H1 (cell line): ENCODE measurements around the gene HMG20A. TPM values are rescaled to one million over a fixed set of nuclear protein-coding genes. Genes with fewer than 3 reads are reported as not detected.

Source experiments
- CTCF ChIA-PET: fragments of 300-600 bp; sonication (Branson Sonifier 250); formaldehyde crosslinking; loops from one replicate; lab custom pipeline; 2021; ENCODE audit not compliant: partially characterized antibody; lab: Charles Lee
- POLR2A ChIA-PET: fragments of 300-600 bp; sonication (Branson Sonifier 250); formaldehyde crosslinking; loops from one replicate; lab custom pipeline; 2021; ENCODE audit warnings: inconsistent platforms; ENCODE audit not compliant: partially characterized antibody; lab: Charles Lee
- DNase-seq, 2 experiments: peaks; one replicate each; pipeline versions ENCODE4 v3.0.0 to v3.0.0-alpha.2; 2010 to 2022; ENCODE audit warnings: low spot score in 2 of 2, low read depth in 1 of 2, mixed read lengths in 1 of 2
- FAIRE-seq: peaks from 2 replicates; lab custom pipeline; 2011; peaks lifted over from hg19 to GRCh38; lab: Jason Lieb, UNC
- H2AFZ ChIP-seq: 2 replicates; pipeline ENCODE4 v1.8.1; 2012; ENCODE audit warnings: low read length, inconsistent platforms
- H2AK5ac ChIP-seq: 2 replicates; pipeline ENCODE4 v1.6.1; 2013; ENCODE audit warnings: low read depth, low read length
- H2BK120ac ChIP-seq: replicated peaks from 2 replicates; pipeline ENCODE3; 2013; ENCODE audit warnings: low read depth, low read length, inconsistent platforms
- H2BK12ac ChIP-seq: 2 replicates; pipeline ENCODE4 v1.6.1; 2013; ENCODE audit warnings: low read depth, low read length
- H2BK15ac ChIP-seq: 2 replicates; pipeline ENCODE4 v1.6.1; 2013; ENCODE audit warnings: low read length
- H2BK20ac ChIP-seq: 2 replicates; pipeline ENCODE4 v1.6.1; 2013; ENCODE audit warnings: low read length
- H2BK5ac ChIP-seq: 2 replicates; pipeline ENCODE4 v1.6.1; 2013; ENCODE audit warnings: low read depth, low read length
- H3K14ac ChIP-seq: 2 replicates; pipeline ENCODE4 v1.6.1; 2013; ENCODE audit warnings: inconsistent platforms; ENCODE audit not compliant: insufficient read length
- H3K18ac ChIP-seq: 2 replicates; pipeline ENCODE4 v1.6.1; 2013; ENCODE audit warnings: low read length; ENCODE audit errors: extremely low read depth
- H3K23ac ChIP-seq: 2 replicates; pipeline ENCODE4 v1.6.1; 2013; ENCODE audit warnings: inconsistent platforms; ENCODE audit not compliant: insufficient read length
- H3K23me2 ChIP-seq: 2 replicates; pipeline ENCODE4 v1.6.1; 2013; ENCODE audit warnings: low read depth, low read length
- H3K27ac ChIP-seq: 2 replicates; pipeline ENCODE4 v1.6.1; 2011; ENCODE audit warnings: low read depth, low read length, inconsistent platforms
- H3K27me3 ChIP-seq, 4 experiments: replicated peaks in 1 of 4; 1 replicate in 1 of 4; 2 replicates in 3 of 4; pipeline versions ENCODE4 v1.6.1 to v1.8.1; 2011 to 2013; ENCODE audit warnings: low read length in 3 of 4, mild to moderate bottlenecking in 3 of 4, inconsistent platforms in 2 of 4, mixed read lengths in 2 of 4, moderate library complexity in 1 of 4; ENCODE audit not compliant: control insufficient read depth in 3 of 4, insufficient read depth in 3 of 4; ENCODE audit errors: extremely low read depth in 1 of 4
- H3K36me3 ChIP-seq, 4 experiments: 2 replicates each; pipeline versions ENCODE4 v1.6.1 to v1.8.1; 2011 to 2013; ENCODE audit warnings: mild to moderate bottlenecking in 4 of 4, low read length in 3 of 4, moderate library complexity in 2 of 4, control low read depth in 1 of 4, inconsistent platforms in 1 of 4; ENCODE audit not compliant: insufficient read depth in 4 of 4, control insufficient read depth in 2 of 4
- H3K4ac ChIP-seq: replicated peaks from 2 replicates; pipeline ENCODE3; 2013; ENCODE audit warnings: low read length, low read depth, mixed read lengths, inconsistent platforms; ENCODE audit not compliant: insufficient read length
- H3K4me1 ChIP-seq, 4 experiments: replicated peaks in 1 of 4; 1 replicate in 1 of 4; 2 replicates in 3 of 4; pipeline versions ENCODE4 v1.6.1 to v1.8.1; 2011 to 2013; ENCODE audit warnings: low read length in 3 of 4, inconsistent platforms in 2 of 4, mixed read lengths in 1 of 4; ENCODE audit not compliant: insufficient read depth in 4 of 4, control insufficient read depth in 3 of 4
- H3K4me2 ChIP-seq, 2 experiments: 2 replicates each; pipeline versions ENCODE4 v1.6.1 to v1.8.1; 2011 to 2013; ENCODE audit warnings: low read depth in 2 of 2, low read length in 2 of 2, control low read depth in 1 of 2, inconsistent platforms in 1 of 2, mild to moderate bottlenecking in 1 of 2; ENCODE audit not compliant: insufficient read depth in 1 of 2
- H3K4me3 ChIP-seq, 4 experiments: fragments of 200-600, 300-600 bp in 1 of 4; sonication (generic), shearing (Covaris generic), sonication (Bioruptor Twin) in 1 of 4; 2 replicates each; pipeline versions ENCODE4 v1.5.1 to v1.8.1; 2011 to 2016; ENCODE audit warnings: low read length in 4 of 4, low read depth in 3 of 4, control low read depth in 2 of 4, inconsistent platforms in 2 of 4, mild to moderate bottlenecking in 2 of 4, mixed read lengths in 1 of 4, moderate library complexity in 1 of 4; ENCODE audit not compliant: insufficient read depth in 2 of 4; ENCODE audit errors: extremely low read depth in 1 of 4
- H3K56ac ChIP-seq: replicated peaks from 2 replicates; pipeline ENCODE3; 2013; ENCODE audit warnings: low read depth, mild to moderate bottlenecking, mixed read lengths, low read length, inconsistent platforms; ENCODE audit not compliant: insufficient read length
- H3K79me1 ChIP-seq: 2 replicates; pipeline ENCODE4 v1.6.1; 2013; ENCODE audit warnings: low read depth, low read length, control low read depth
- H3K79me2 ChIP-seq, 2 experiments: 2 replicates each; pipeline versions ENCODE4 v1.6.1 to v1.8.1; 2012 to 2013; ENCODE audit warnings: low read length in 2 of 2, mild to moderate bottlenecking in 2 of 2, inconsistent platforms in 1 of 2; ENCODE audit not compliant: insufficient read depth in 2 of 2, control insufficient read depth in 1 of 2
- H3K9ac ChIP-seq, 4 experiments: replicated peaks in 1 of 4; 1 replicate in 1 of 4; 2 replicates in 3 of 4; pipeline versions ENCODE4 v1.6.1 to v1.8.1; 2011 to 2013; ENCODE audit warnings: low read depth in 3 of 4, low read length in 3 of 4, control low read depth in 2 of 4, mild to moderate bottlenecking in 2 of 4, moderate library complexity in 2 of 4, inconsistent platforms in 1 of 4; ENCODE audit errors: extremely low read depth in 1 of 4
- H3K9me3 ChIP-seq, 2 experiments: 2 replicates each; pipeline versions ENCODE4 v1.6.1 to v1.8.1; 2012 to 2013; ENCODE audit warnings: mild to moderate bottlenecking in 2 of 2, moderate library complexity in 2 of 2, control low read depth in 1 of 2, inconsistent platforms in 1 of 2, low read depth in 1 of 2, low read length in 1 of 2, mixed read lengths in 1 of 2; ENCODE audit not compliant: insufficient read depth in 2 of 2
- H4K20me1 ChIP-seq, 2 experiments: replicated peaks in 1 of 2; 2 replicates each; pipeline versions ENCODE3 to v1.8.1; 2011 to 2013; ENCODE audit warnings: inconsistent platforms in 2 of 2, low read length in 2 of 2, mild to moderate bottlenecking in 1 of 2; ENCODE audit not compliant: insufficient read depth in 2 of 2, control insufficient read depth in 1 of 2
- H4K5ac ChIP-seq: 2 replicates; pipeline ENCODE4 v1.6.1; 2013; ENCODE audit warnings: low read length, low read depth, mixed read lengths, inconsistent platforms; ENCODE audit not compliant: insufficient read length
- H4K8ac ChIP-seq: 2 replicates; pipeline ENCODE4 v1.8.0; 2013; ENCODE audit warnings: mild to moderate bottlenecking, moderate library complexity, low read length, inconsistent platforms; ENCODE audit not compliant: insufficient read depth; ENCODE audit errors: extremely low read depth
- H4K91ac ChIP-seq: replicated peaks from 2 replicates; pipeline ENCODE3; 2013; ENCODE audit warnings: low read length, mixed read lengths, inconsistent platforms; ENCODE audit not compliant: insufficient read length
- BRCA1 ChIP-seq: IDR thresholded peaks from 2 replicates; pipeline ENCODE4 v1.6.1; 2012; ENCODE audit warnings: low read depth, low read length, improper control_type of control experiment
- EZH2 ChIP-seq: fragments of 200-600 bp; sonication (generic); IDR thresholded peaks from 2 replicates; pipeline ENCODE4 v1.7.1; 2012; ENCODE audit warnings: low read depth, mild to moderate bottlenecking, moderate library complexity, low read length, inconsistent platforms; ENCODE audit not compliant: severe bottlenecking
- JUND ChIP-seq: IDR thresholded peaks from 2 replicates; pipeline ENCODE4 v1.6.1; 2011; ENCODE audit warnings: mild to moderate bottlenecking, improper control_type of control experiment, low read length
- MAX ChIP-seq: IDR thresholded peaks from 2 replicates; pipeline ENCODE4 v1.6.1; 2012; ENCODE audit warnings: inconsistent platforms
- NRF1 ChIP-seq: IDR thresholded peaks from 2 replicates; pipeline ENCODE4 v1.6.1; 2011; ENCODE audit warnings: mild to moderate bottlenecking, low read depth, low read length, improper control_type of control experiment
- RNF2 ChIP-seq: fragments of 200-900, 300-1000 bp; sonication (generic); IDR thresholded peaks from 2 replicates; pipeline ENCODE4 v1.7.1; 2016; ENCODE audit warnings: borderline replicate concordance, low read depth, mild to moderate bottlenecking, antibody characterized with exemption, low read length; ENCODE audit not compliant: poor library complexity, severe bottlenecking; ENCODE audit errors: missing control alignments
- SAP30 ChIP-seq: fragments of 300-600 bp; sonication (generic); IDR thresholded peaks from 2 replicates; pipeline ENCODE4 v1.7.1; 2012; ENCODE audit warnings: low read length, moderate library complexity, mild to moderate bottlenecking, inconsistent platforms; ENCODE audit not compliant: insufficient read depth, insufficient replicate concordance
- SP4 ChIP-seq: IDR thresholded peaks from 2 replicates; pipeline ENCODE4 v1.6.1; 2012; ENCODE audit warnings: low read length, inconsistent platforms
- USF2 ChIP-seq: IDR thresholded peaks from 2 replicates; pipeline ENCODE4 v1.6.1; 2011; ENCODE audit warnings: low read length, improper control_type of control experiment
- WGBS, 2 experiments: shearing (Covaris generic) in 1 of 2; methylation state at CpG; one replicate each; pipeline versions ENCODE4 v1.1.6 to v1.1.7; 2013 to 2015; ENCODE audit warnings: low lambda C conversion rate in 2 of 2, mixed read lengths in 2 of 2, inconsistent platforms in 1 of 2, low coverage in 1 of 2, missing lambda C conversion rate in 1 of 2; ENCODE audit not compliant: insufficient replicate concordance in 2 of 2, insufficient coverage in 1 of 2, insufficient read length in 1 of 2; ENCODE audit errors: extremely low coverage in 1 of 2, missing lambda C conversion rate in 1 of 2; 5-methylcytosine and 5-hydroxymethylcytosine counted together
- polyA plus RNA-seq, 7 experiments: library from polyadenylated mRNA; depleted of rRNA in 3 of 7; stranded (reverse) in 5 of 7; unstranded in 2 of 7; fragments of >200 nt in 5 of 7; fragments of 200-250 nt in 2 of 7; gene quantifications; 1 replicate in 5 of 7; 2 replicates in 1 of 7; 4 replicates in 1 of 7; pipeline versions ENCODE4 v1.2.1 to v1.2.3, GENCODE V29; 2011 to 2013; ENCODE audit warnings: missing spikeins in 2 of 7, mixed read lengths in 2 of 7
- total RNA-seq: library from RNA; stranded (reverse); fragmentation: NEBNext Ultra II Directional; extraction: Animal tissue kit (Norgen Biotek cat#: 25700); gene quantifications from 2 replicates; pipeline ENCODE4 v1.2.1, GENCODE V29; 2021

Gene HMG20A
- total and polyA plus RNA-seq, 2 of the 8 experiments (the other 6 are each of a cell fraction or from before 2014, with no cell fraction given), result 52.1 to 59.7 TPM

DNA sequence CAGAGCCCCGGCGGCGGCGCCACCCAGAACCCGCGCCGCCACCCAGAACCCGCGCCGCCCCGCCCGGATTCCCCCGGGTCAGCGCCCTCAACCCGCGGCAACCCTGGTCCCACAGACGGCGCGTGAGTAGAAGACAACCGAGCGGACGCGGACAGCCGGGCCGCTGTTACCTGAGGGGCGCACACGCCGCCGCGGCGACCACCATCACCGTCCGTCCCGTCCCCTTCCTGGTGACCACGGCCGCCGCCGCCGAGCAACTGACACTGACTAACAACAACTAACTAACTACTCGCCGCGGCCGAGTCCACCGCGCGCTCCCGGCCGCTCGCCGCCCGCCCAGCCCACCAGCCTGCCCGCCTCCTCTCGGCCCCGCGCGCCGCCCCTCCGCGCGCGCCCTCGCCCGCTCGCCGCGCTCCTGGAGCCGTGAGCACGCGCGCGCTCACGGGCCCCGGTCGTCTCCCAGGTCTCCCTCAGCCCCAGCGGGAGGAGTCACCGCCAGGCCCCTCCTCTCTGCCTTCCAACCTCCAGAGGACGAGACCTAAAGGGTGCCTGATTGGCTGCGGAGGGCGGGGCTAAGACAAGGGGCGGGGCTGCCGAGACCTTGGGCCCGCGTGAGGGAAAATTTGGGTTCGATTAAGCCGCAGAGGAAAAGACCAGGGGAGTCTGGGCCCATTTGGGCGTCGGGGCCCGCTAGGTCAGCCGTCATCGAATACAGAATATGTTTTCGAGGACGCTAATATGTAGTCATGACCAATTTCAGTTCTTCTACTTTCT is 665 bp upstream of the HMG20A start, which contains the start of gene PEAK1:
Gene PEAK1 (minus strand): TSS at position 269 of the 774 bp plus-strand sequence. CDS start 238,178 bp downstream, outside the sequence.
- H2BK12ac ChIP-seq, result no peak within 1 kb of the TSS
- H3K79me1 ChIP-seq, result peaks cover 3% of the 10 kb centered on the region; the same call in 1 of the 2 replicates
- no peak within 1 kb of the TSS for H2AK5ac ChIP-seq
- H2BK5ac ChIP-seq, result peak within 1 kb of the TSS; percentile 89
- no peak within 1 kb of the TSS for H3K14ac ChIP-seq
- H3K27ac ChIP-seq, result peak within 1 kb of the TSS; percentile 90
- peaks cover 0 to 19% (median 9%) of the 10 kb centered on the region in 4 experiments; a peak in 4 of 7 replicates for H3K4me1 ChIP-seq
- no peaks in the 10 kb centered on the region for H3K27me3 ChIP-seq
- H3K18ac ChIP-seq, result peak within 1 kb of the TSS; percentile 89; the same call in 1 of the 2 replicates
- H4K20me1 ChIP-seq, result peaks cover 13 to 15% of the 10 kb centered on the region in 2 experiments
- ChIA-PET CTCF (interaction anchor here (1.3 to 2.4 kb wide), 4 partner anchors 10 to 123 kb away, joined by 3 to 15 read pairs (median 4); no protein-coding TSS in a partner anchor), POLR2A (interaction anchor here (0.6 to 1.9 kb wide), 11 partner anchors 10 to 1084 kb away, joined by 3 to 9 read pairs (median 4); no protein-coding TSS in a partner anchor)
- H3K9ac ChIP-seq, result peak within 1 kb of the TSS; percentile 85 to 95 (median 91)
- peaks cover 10% of the 10 kb centered on the region; the same call in 1 of the 2 replicates for H3K23me2 ChIP-seq
- no peaks in the 10 kb centered on the region for H3K36me3 ChIP-seq
- WGBS, 2 experiments, result 3% methylated on average over 29 of the region's 92 CpGs; no CpG with 5 or more reads in 1 of the 2 experiments
- peak within 1 kb of the TSS; percentile 81 for H2AFZ ChIP-seq
- no peak within 1 kb of the TSS for H3K23ac ChIP-seq
- H2BK120ac ChIP-seq, result no peak within 1 kb of the TSS
- peak within 1 kb of the TSS; percentile 73 for H4K5ac ChIP-seq
- H2BK15ac ChIP-seq, result no peak within 1 kb of the TSS
- H3K4me2 ChIP-seq, result peak within 1 kb of the TSS; percentile 85 to 96
- FAIRE-seq (no peak), DNase-seq (peak; percentile 94 to 98)
- H4K8ac ChIP-seq, result peak within 1 kb of the TSS; percentile 76
- no peak within 1 kb of the TSS for H3K4ac ChIP-seq
- H3K9me3 ChIP-seq, result no peaks in the 10 kb centered on the region
- peak within 1 kb of the TSS; percentile 56 for H3K56ac ChIP-seq
- peaks cover 0 to 82% of the 10 kb centered on the region in 2 experiments; a peak in 3 of 4 replicates for H3K79me2 ChIP-seq
- H2BK20ac ChIP-seq, result no peak within 1 kb of the TSS
- H3K4me3 ChIP-seq, result peak within 1 kb of the TSS; percentile 86 to 98 (median 94)
- peak within 1 kb of the TSS; percentile 82 for H4K91ac ChIP-seq
- TF ChIP-seq NRF1, result no peak
- no peak for TF ChIP-seq EZH2
- no peak for TF ChIP-seq JUND
- no peak for TF ChIP-seq BRCA1
- TF ChIP-seq SAP30, result no peak
- no peak for TF ChIP-seq RNF2
- no peak for TF ChIP-seq SP4
- TF ChIP-seq USF2, result no peak
- 0 out of 2 replicates have a peak, but pooled peaks have one; percentile 18 for TF ChIP-seq MAX
